H7 (cell line): ENCODE measurements around the gene PATZ1. TPM values are rescaled to one million over a fixed set of nuclear protein-coding genes. Genes with fewer than 3 reads are reported as not detected.
"Not testable (repeated sequence)": the region's sequence is repeated elsewhere in the genome, so short reads cannot be mapped to it uniquely, and the experiment has no call there.

Experiments
- DNase-seq: peaks from one replicate; pipeline ENCODE4 v3.0.0; 2012
- H3K27me3 ChIP-seq: 2 replicates; pipeline ENCODE4 v1.6.0; 2011; ENCODE audit warnings: mild to moderate bottlenecking, low read length; ENCODE audit not compliant: control insufficient read depth, insufficient read depth
- H3K36me3 ChIP-seq: replicated peaks from 2 replicates; pipeline ENCODE4 v1.5.1; 2011; ENCODE audit warnings: low read length; ENCODE audit not compliant: control insufficient read depth, insufficient read depth
- H3K4me3 ChIP-seq: 2 replicates; pipeline ENCODE4 v1.5.1; 2011; ENCODE audit warnings: low read depth, mild to moderate bottlenecking, control low read depth, low read length, moderate library complexity; ENCODE audit not compliant: insufficient read depth
- total RNA-seq: library from RNA; depleted of rRNA; stranded (reverse); fragments of >200 nt; shearing (Covaris generic); gene quantifications from 2 replicates; pipeline ENCODE4 v1.2.3, GENCODE V29; 2014

PATZ1 gene
- total RNA-seq, 1 experiment from 2014 or later, result 43.0 TPM

DNA sequence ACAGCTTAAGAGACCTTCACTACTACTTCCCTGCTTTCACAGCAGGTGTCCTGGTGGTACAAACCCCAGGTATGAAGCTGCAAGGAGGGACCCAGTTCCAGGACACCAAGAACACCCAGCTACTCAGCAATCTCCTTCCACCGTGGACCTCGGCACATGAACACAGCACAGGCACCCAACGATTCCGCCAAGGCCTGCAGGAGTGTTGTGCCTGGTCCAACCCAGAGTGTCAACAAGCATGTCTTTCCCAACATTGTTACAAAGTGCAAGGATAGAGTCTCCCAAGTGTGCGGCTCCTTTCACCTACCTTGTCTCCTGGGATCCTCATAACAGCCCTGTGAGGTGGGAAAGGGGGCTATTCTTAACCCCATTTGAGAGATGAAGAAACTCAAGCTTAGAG is 11.8 kb downstream of the PATZ1 start:
- no peak overlapping the region for H3K4me3 ChIP-seq
- H3K36me3 ChIP-seq, result peaks cover 37% of the 10 kb centered on the region

DNA sequence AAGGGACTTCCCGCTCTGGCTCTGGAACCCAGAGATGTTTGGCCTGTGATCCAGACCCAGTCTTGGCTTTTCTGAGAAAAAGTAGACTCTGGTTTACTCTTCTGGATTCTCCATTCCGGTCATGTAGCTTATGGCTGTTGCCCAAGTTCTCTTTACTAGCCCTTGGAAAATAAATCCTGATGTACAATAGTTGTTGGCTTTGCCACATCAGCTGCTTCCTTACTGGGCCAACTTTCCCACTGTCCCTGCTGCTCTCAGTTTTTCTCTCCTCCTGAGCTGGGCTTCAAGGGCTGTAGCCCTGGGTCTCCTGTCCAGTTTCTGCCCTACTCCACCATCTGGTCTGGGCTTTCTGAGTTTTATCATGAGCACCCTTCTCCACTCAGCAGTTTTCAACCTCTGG is 12.5 kb downstream of the PATZ1 start:
- no peaks in the 10 kb centered on the region for H3K27me3 ChIP-seq
- no peak overlapping the region for H3K4me3 ChIP-seq
- H3K36me3 ChIP-seq, result peaks cover 37% of the 10 kb centered on the region
- no peak for DNase-seq

More for the DNA sequence above, 11.8 kb downstream of the PATZ1 start:
- no peaks in the 10 kb centered on the region for H3K27me3 ChIP-seq
- no peak for DNase-seq

DNA sequence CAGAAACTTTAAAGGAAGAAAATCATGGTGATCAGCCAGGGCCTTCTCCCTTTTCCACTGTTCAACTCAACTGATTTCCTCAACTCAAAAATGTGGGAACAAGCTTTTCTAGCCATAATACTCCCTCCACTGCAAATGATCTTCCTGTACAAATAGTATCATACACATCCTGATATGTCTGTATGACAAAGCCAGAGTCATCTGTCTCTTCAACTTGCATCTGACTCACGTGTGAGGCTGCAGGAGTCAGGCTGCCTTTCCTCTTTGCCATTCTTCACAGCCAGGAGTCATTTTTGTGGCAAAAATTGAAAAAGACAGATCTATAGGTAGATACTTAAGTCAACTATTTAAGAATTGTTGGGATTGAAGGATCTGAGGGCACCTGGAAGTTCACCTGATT is 13.3 kb downstream of the PATZ1 start:
- Histone ChIP-seq H3K27me3 (no peaks in the 10 kb centered on the region), H3K4me3 (no peak overlapping the region), H3K36me3 (peaks cover 36% of the 10 kb centered on the region)
- no peak for DNase-seq

DNA sequence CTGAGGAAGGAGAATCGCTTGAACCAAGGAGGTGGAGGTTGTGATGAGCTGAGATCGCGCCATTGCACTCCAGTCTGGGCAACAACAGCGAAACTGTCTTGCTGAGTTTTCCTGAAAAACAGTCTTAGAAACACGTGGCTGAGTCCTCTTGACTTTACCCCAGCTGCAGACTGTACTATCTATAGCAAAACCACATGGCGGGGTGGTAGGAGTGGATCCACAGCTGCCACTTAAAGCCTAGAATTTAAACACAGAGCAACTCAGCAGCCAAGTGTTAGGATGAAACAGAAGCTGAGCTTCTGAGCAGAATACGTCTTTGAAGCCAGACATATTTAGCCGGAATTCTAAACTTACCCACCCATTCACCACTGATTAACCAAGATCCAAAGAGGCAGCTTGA is 14.1 kb downstream of the PATZ1 start:
- Histone ChIP-seq H3K4me3 (no peak overlapping the region), H3K27me3 (no peaks in the 10 kb centered on the region), H3K36me3 (peaks cover 39% of the 10 kb centered on the region)
- no peak for DNase-seq

DNA sequence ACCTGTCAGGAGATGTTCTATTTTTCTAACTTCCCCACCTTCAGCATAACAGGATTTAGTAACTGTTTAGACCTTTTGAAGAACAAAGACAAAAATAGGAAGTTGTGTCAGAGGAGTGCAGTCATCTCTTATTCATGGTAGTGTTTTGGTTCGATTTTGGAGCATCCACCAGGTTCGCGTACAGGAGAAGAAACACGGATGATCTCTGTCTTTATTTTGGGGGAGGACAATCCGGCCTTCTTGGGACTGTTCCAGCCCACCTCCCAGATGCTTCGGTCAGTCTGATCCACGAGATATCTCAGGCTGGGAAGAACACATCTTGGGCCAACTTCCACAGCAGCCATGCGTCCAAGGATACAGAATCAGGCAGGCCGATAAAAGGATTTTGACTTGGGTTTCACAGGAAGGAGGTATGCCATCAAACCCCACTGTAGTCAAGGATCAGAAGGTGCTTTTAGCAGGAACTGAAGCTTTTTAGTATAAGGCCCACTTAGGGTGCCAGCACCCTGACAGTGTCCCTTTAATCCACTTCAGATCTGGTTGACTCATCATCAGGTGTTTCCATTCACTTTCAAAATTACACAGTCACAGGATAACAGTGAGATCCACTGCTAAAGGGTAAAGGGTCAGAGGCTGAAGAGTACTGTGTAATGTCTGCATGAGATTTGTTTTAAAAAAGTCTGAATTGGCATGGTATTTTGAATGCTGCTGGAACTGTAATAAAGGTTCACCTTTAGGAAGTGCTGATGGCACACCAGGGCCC is 16.5 kb downstream of the PATZ1 start:
- peak; percentile 12 for DNase-seq
- Histone ChIP-seq H3K27me3 (no peaks in the 10 kb centered on the region), H3K36me3 (peaks cover 40% of the 10 kb centered on the region), H3K4me3 (no peak overlapping the region)

DNA sequence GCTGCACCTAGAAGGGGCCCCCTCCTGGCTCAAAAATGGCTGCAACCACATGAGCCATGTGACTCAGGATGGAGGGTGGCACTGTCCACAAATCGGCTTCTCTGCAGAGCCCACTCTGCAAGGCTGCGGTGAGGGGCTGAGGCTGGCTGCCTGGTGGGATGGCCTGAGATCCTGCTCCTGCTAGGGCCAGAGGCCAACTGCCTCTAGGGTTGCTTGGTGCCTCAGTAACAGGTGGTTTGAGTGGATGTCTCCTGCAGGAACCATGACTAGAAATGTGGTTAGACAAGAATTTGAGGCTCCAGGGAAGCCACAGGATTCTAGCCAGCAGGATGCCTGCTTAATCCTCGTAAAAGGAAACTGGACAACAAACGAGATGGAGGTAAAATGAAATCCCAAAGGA is 17.1 kb downstream of the PATZ1 start:
- Histone ChIP-seq H3K36me3 (peaks cover 34% of the 10 kb centered on the region), H3K4me3 (no peak overlapping the region), H3K27me3 (no peaks in the 10 kb centered on the region)
- peak; percentile 32 for DNase-seq

DNA sequence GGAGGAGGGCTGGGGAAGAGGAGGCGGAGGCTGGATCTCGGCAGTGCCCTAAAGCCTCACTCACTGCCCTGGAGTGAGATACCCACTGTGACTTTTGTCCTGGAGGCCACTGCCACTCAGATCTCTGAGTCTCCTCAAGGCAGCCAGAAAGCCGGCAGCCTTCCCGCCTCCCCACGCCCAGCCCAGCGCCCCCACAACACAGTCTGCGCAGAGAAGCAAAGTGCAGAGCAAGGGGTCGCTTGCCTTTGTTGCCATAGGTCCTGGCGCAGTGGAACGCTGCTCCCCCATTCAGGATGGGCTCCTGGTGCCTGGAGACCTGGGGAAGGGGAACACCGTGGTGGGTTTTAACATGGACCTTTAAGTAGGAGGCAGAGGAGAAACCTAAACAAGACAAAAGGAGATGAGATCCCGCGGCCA is 17.6 kb downstream of the PATZ1 start:
- Histone ChIP-seq H3K36me3 (peaks cover 33% of the 10 kb centered on the region), H3K27me3 (no peaks in the 10 kb centered on the region), H3K4me3 (no peak overlapping the region)
- no peak for DNase-seq

DNA sequence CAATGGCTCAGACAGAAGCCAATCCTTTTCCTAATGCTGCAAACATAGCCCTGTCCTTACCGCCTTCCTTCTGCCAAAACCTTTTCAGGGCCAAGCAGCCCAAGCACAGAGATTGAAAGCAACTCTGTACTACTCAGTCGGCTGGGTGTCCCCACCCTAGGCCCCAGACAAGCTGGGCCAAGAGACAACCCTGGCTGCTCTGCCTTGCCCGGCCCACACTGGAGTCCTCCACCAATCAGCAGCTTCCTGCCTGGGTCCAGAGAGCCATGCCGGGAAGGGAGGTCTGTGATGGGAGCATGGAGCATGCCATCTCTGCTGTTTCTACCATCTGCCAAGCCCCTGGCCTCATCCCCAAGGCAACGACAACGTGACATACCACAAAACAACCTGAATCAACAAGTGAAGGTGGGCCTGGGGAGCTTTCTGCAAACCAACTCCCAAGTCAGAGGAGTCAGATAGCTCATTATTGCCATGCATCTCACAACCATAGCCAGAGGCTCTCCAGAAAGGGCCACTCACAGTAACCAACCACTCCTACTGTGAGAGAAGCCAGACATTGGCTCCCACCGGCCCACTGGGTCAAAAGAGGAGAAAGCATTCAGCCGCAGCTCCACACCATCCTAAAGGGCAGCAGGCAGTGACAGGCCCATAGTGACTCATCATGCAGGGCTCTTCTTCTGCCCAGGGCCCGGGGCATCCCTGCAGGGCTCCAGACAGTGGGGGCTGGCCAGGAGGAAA is 18.2 kb downstream of the PATZ1 start:
- no peak overlapping the region for H3K4me3 ChIP-seq
- DNase-seq, result peak; percentile 51
- no peaks in the 10 kb centered on the region for H3K27me3 ChIP-seq
- peaks cover 32% of the 10 kb centered on the region for H3K36me3 ChIP-seq

DNA sequence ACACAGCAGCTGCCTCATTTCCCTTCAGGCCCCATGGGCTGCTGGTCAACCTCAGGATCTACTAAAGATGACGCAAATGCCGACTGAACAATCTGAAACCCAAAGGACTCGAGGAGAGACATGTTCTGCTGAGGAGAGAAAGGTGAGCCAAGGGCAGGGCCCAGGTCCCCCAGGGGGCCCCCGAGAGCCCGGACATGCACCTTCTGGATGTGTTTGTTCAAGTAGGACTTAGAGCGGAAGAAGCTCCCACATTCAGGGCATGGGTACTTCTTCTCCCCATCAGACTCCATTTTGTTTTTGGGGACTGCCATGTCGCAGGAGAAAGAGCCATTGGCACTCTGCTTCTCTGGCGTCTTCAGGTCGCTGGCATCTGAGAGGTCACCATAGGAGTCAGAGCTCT is 19.3 kb downstream of the PATZ1 start:
- Histone ChIP-seq H3K4me3 (no peak overlapping the region), H3K27me3 (no peaks in the 10 kb centered on the region), H3K36me3 (peaks cover 24% of the 10 kb centered on the region)
- DNase-seq, result peak; percentile 14

DNA sequence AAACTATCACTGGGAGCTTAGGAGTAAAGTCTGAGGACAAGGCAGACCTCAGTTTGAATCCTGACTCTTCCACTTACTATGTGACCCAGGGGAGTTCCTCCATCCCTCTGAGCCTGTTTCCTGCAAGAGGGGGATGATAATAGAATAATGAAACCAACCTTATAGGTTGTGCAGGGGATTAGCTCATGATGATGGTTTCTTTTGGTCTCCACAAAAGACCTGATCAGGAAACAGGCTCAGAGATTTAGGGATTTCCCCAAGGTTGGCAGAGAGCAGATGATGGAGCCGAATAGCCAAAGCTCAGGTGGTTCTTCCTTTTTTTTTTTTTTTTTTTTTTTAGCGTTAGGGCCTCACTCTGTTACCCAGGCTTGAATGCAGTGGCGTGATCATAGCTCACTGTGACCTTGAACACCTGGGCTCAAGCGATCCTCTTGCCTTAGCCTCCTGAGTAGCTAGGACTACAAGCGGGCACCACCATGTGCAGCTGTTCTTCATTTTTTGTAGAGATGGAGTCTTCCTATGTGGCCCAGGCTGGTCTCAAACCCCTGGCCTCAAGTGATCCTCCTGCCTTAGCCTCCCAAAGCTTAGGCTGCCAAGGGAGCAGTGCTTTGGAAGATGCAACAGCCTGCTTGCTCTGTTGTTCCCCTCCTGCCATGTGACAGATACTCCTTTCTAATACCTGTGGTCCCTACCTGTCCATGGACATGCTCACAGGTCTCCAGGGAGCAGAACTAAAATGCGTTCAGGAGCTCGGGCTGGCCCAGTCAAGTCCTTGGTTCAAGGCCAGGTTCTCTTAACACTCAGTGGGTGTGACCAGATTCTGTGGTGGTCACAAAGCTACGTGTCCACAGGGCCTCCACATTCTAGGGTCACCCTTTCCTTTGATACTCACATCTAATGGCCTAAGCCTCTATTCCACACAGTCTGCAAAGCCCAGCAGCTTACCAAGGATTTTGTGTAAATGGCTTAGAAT is 22.3 kb downstream of the PATZ1 start:
- DNase-seq, result no peak
- Histone ChIP-seq H3K27me3 (no peaks in the 10 kb centered on the region), H3K36me3 (peaks cover 21% of the 10 kb centered on the region), H3K4me3 (no peak overlapping the region)

DNA sequence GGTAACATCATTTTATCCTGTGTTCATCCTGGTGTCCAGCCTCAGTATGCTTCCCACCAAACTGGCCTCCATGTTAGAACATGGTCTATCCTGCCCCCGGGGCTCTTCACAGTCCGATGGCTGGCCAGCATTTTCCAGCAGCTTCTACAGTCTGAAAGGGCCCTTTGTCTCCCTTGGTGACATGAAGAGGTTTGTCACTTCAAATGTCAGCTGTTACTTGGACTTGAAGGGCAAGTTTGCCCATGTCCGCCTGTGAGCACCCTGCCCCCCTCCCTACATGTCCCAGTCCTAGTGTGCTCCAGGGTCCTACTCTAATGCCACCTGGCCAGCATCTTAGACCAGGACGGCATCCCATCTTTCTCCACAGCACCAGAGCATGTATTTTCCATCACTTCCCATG is 24.7 kb downstream of the PATZ1 start:
- Histone ChIP-seq H3K4me3 (no peak overlapping the region), H3K36me3 (peaks cover 10% of the 10 kb centered on the region), H3K27me3 (no peaks in the 10 kb centered on the region)
- no peak for DNase-seq

DNA sequence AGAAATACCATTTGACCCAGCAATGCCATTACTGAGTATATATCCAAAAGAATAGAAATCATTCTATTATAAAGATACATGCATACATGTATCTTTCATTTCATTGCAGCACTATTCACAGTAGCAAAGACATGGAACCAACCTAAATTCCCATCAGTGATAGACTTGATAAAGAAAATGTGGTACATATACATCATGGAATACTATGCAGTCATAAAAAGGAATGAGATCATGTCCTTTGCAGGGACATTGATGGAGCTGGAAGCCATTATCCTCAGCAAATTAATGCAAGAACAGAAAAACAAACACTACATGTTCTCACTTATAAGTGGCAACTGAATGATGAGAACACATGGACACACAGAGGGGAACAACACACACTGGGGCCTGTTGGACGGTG is 31.9 kb downstream of the PATZ1 start:
- DNase-seq, H3K36me3 ChIP-seq, H3K4me3 ChIP-seq, H3K27me3 ChIP-seq: not testable (repeated sequence)

DNA sequence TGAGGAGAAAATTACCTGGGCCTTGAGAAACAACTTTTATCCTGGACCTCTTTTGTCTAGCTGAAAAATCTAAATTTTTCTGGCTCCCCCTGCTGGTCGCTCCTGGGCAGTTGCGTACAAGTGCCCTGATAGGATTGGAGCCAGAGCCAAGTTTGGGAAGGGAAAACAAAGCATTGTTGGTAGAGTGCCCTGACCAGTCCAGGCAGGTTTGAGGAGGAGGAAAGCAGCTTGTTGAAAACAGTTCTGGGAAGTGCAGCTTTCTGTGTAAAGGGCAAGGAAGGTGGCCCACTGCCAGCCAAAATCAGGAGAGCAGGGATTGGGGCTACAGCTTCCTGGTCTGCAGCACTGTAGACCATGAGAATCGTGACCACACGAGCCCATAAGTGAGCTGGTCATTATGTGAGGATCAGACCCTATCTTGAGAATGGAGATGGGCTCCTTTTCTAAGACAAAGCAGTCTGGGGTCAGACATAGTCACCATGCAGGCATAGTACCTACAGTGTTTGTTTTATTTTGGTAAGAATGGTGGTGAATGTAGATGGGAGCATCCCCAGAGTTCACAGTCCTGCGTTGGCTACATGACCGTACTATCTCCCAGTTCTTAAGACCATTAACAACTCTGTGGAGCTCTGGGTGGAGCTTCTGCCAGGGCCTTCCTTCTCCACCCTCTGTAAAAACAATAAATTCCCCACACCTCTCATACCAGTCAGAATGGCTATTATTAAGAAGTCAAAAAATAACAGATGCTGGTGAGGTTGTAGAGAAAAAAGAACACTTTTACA is 32.6 kb downstream of the PATZ1 start:
- no peaks in the 10 kb centered on the region for H3K27me3 ChIP-seq
- peak; percentile 88 for DNase-seq
- H3K36me3 ChIP-seq, result no peaks in the 10 kb centered on the region
- H3K4me3 ChIP-seq, result no peak overlapping the region

DNA sequence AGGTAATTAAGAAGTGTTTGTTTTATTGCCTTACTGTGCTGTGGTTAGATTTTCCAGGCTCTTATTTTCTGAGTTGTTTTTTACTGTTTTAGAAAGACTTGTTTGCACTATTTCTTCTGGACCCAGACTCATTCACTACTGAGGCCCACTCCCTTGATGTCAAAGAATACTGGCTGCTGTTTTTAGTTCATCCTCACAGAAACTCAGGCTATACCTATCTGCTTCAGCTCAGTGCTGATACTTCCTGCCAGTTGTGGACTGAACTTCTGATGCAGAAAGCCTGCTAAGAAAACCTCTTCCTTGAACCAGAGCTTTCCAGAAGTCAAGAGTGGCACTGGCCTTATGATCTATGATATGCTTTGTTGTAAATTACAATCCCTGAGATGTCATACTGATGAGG is 38.0 kb downstream of the PATZ1 start:
- no peak for DNase-seq
- Histone ChIP-seq H3K27me3 (no peaks in the 10 kb centered on the region), H3K4me3 (no peak overlapping the region), H3K36me3 (no peaks in the 10 kb centered on the region)
